GM12865 (cell line): ENCODE measurements around the gene PNPLA7.
"Not testable (repeated sequence)": the region's sequence is repeated elsewhere in the genome, so short reads cannot be mapped to it uniquely, and the experiment has no call there.

ENCODE experiments used
- DNase-seq: peaks from one replicate; pipeline ENCODE4 v3.0.0; 2010; ENCODE audit warnings: low read depth
- H3K4me3 ChIP-seq: 2 replicates; pipeline ENCODE4 v1.5.1; 2011; ENCODE audit warnings: mild to moderate bottlenecking, low read depth, low read length, control low read depth
- CTCF ChIP-seq: IDR thresholded peaks from 2 replicates; pipeline ENCODE4 v1.5.1; 2011; ENCODE audit warnings: low read length, control low read depth, low read depth, inconsistent platforms; ENCODE audit not compliant: insufficient read depth; ENCODE audit errors: missing control alignments

PNPLA7 gene

DNA sequence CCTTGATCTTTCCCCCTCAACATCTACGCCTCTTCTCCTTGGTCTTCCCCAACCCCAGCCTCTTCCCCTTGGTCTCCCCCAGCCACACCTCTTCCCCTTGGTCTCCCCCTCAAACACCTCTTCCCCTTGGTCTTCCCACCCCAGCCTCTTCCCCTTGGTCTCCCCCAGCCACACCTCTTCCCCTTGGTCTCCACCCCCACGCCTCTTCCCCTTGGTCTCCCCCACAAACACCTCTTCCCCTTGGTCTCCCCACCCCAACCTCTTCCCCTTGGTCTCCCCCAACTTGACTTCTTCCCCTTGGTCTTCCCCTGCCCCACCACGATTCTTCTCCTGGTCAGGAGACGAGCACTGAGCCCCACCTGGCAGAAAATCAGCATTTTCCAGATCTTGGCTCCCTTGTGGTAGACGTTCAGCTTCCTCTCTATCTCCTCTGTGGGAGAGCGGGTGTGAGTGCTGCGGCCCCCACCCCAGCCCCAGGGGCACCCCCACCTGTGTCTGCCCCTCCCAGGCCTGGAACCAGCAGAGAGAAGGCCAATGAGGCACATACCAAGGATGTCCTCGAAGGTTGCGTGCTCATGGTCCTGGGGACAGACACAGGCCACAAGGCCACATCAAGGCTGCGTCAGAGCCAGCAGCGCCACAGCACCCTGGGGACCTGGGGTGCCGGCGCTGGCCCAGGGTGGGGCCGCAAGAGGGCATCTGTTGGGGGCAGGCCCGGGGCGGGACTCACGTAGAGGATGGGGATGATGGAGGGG lies 98.0 kb downstream of the PNPLA7 start:
- H3K4me3 ChIP-seq = no peak overlapping the region
- no peak for TF ChIP-seq CTCF
- DNase-seq = no peak

DNA sequence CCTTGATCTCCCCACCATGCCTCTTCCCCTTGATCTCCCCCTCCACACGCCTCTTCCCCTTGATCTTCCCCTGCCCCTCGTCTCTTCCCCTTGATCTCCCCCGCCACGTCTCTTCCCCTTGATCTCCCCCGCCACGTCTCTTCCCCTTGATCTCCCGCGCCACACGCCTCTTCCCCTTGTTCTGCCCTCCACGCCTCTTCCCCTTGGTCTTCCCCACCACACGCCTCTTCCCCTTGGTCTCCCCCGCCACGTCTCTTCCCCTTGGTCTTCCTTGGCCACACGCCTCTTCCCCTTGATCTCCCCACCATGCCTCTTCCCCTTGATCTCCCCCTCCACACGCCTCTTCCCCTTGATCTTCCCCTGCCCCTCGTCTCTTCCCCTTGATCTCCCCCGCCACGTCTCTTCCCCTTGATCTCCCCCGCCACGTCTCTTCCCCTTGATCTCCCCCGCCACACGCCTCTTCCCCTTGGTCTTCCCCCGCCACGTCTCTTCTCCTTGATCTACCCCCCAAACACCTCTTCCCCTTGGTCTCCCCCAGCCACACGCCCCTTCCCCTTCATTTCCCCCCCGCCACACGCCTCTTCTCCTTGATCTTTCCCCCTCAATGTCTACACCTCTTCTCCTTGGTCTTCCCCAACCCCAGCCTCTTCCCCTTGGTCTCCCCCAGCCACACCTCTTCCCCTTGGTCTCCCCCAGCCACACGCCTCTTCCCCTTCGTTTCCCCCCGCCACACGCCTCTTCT lies 98.8 kb downstream of the PNPLA7 start:
- DNase-seq, H3K4me3 ChIP-seq: not testable (repeated sequence)

DNA sequence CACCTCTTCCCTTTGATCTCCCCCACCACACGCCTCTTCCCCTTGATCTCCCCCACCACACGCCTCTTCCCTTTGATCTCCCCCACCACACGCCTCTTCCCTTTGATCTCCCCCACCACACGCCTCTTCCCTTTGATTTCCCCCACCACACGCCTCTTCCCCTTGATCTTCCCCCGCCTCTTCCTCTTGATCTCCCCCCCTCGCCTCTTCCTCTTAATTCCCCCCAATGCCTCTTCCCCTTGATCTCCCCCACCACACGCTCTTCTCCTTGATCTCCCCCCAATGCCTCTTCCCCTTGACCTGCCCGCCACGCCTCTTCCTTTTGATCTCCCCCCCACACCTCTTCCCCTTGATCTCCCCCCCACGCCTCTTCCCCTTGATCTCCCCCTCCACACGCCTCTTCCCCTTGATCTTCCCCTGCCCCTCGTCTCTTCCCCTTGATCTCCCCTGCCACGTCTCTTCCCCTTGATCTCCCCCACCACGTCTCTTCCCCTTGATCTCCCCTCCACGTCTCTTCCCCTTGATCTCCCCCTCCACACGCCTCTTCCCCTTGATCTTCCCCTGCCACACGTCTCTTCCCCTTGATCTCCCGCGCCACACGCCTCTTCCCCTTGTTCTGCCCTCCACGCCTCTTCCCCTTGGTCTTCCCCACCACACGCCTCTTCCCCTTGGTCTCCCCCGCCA lies 99.5 kb downstream of the PNPLA7 start:
- not testable (repeated sequence) for DNase-seq, H3K4me3 ChIP-seq

- no peak for DNase-seq
- no peak overlapping the region for H3K4me3 ChIP-seq
- no peak for TF ChIP-seq CTCF
Measured at GRCh38 chr9:137449931-137450538, 100.2 kb downstream of the PNPLA7 start.

DNA sequence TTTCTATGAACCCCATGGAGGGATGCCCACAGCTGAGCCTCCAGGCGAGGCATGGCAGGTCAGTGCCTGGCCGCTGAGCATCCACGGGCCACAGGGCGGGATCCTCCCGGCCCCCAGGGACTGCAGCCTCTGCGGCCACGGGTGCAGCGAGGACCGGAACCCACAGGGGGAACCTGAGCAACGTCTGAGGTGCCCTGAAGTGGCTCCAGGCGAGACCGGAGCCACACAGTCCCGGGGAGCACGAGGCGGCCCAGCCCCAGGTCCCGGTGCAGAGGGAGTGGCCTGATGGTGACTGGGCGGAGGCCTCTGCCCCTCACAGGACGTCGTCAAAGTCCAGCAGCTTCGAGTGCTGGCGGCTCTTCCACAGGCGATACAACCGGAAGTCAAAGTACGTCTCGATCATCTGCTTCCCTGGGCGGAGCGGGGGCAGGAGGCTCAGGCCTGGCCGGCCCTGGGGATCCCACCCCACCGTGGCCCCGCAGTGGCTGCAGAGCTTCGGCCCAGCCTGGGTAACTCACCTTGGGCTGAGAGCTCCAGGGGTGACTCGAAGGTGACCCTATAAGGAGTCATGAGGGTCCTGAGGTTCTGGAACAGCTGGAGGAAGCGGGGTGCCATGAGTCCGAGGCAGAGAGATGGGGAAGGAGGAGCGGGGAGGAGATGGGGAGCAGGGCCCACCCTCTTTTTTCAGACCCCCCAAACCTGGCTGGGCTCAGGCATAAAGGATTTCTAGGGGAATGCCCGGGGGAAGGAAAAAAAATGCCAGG lies 100.9 kb downstream of the PNPLA7 start:
- no peak overlapping the region for H3K4me3 ChIP-seq
- no peak for DNase-seq
- no peak for TF ChIP-seq CTCF

- H3K4me3 ChIP-seq = no peak overlapping the region
- no peak for TF ChIP-seq CTCF
- no peak for DNase-seq
Measured at GRCh38 chr9:137448602-137448962, 101.6 kb downstream of the PNPLA7 start.

DNA sequence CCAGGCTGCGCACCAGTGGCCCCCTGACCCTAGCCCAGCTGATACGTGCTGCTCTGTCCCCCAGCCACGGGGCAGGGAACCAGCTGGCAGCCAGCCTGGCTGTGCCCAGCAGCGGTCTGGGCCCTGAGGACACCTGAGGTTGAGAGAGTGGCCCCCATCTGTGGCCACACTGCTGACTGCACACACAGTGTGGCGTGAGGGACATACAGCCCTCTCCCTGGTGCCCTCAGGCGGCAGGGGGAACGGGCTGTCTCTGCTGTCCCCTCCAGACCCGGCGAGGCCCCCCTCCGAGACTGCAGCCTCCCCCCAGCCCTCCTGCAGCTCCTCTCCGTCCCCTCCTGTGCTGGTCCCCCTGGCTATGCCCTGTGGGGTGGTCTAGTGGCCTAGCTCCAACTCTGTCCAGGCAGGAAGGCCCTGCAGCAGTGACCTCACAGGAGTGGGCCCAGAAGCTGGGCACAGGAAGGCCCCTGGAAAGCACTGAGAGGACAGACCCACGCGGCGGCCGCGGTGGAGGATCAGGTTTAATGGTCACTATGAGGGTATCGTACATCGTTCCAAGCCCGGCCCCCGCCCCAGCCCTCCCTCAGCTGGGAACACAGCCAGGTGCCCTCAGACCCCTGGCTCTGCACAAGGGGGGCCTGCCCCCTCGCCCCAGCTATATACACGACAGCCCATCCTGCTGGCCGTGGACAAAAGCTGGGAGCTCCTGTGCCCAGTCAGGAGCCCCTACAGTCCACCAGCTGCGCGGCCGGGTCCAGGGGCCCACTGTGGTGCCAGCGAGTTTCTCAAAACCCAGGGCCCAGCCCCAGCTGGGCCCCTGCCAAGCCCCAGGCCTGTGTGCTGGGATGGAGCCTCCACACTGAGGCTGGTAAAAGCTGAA lies 102.2 kb downstream of the PNPLA7 start:
- no peak for DNase-seq
- TF ChIP-seq CTCF = no peak
- no peak overlapping the region for H3K4me3 ChIP-seq
